Measurements from ENCODE around the gene ARMC3. TPM values are rescaled to one million over a fixed set of nuclear protein-coding genes. Genes with fewer than 3 reads are reported as not detected.

ARMC3 gene
- total RNA-seq, 1 donor from 2014 or later: not detected

- peaks cover 2% of the 10 kb centered on the region for H3K27me3 Mint-ChIP-seq (ENCODE audit: unreplicated experiment)
- no peak overlapping the region for H3K4me3 Mint-ChIP-seq (ENCODE audit: unreplicated experiment)
- DNase-seq: no peak
- no peaks in the 10 kb centered on the region for H3K9me3 Mint-ChIP-seq (ENCODE audit: unreplicated experiment)
- H3K36me3 Mint-ChIP-seq (ENCODE audit: unreplicated experiment): no peaks in the 10 kb centered on the region
- H3K4me1 Mint-ChIP-seq (ENCODE audit: low read depth, unreplicated experiment): no peaks in the 10 kb centered on the region
- no peak overlapping the region for H3K27ac Mint-ChIP-seq (ENCODE audit: unreplicated experiment)
- TF ChIP-seq CTCF (IDR thresholded peaks at IDR 0.05; ENCODE audit: partially characterized antibody, unreplicated experiment): no peak
Observed at GRCh38 chr10:22959292-22959691, 31.4 kb downstream of the ARMC3 start.

DNA sequence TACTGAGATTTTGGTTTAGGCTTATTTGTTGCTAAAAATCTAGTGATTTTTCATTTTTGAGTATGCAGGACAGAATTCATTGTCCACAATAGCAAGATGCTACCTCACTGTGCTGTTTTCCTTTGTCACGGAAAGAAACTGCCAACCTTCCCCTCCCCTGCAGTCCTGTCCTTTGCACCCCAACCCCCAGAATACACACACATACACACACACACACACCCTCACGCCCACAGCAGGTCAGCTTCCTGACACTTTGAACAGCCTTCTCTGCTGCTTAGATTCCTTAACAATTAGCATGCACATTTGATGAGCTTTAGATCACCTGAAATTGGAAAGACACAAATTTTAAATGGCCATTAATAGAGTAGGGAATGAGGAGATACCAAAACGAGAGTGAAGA, 32.1 kb downstream of the ARMC3 start:
- H3K9me3 Mint-ChIP-seq (ENCODE audit: unreplicated experiment): no peaks in the 10 kb centered on the region
- no peak overlapping the region for H3K27ac Mint-ChIP-seq (ENCODE audit: unreplicated experiment)
- H3K4me1 Mint-ChIP-seq (ENCODE audit: low read depth, unreplicated experiment): no peaks in the 10 kb centered on the region
- H3K27me3 Mint-ChIP-seq (ENCODE audit: unreplicated experiment): peaks cover 2% of the 10 kb centered on the region
- TF ChIP-seq CTCF (IDR thresholded peaks at IDR 0.05; ENCODE audit: partially characterized antibody, unreplicated experiment): no peak
- no peak for DNase-seq
- H3K4me3 Mint-ChIP-seq (ENCODE audit: unreplicated experiment): no peak overlapping the region
- H3K36me3 Mint-ChIP-seq (ENCODE audit: unreplicated experiment): no peaks in the 10 kb centered on the region

DNA sequence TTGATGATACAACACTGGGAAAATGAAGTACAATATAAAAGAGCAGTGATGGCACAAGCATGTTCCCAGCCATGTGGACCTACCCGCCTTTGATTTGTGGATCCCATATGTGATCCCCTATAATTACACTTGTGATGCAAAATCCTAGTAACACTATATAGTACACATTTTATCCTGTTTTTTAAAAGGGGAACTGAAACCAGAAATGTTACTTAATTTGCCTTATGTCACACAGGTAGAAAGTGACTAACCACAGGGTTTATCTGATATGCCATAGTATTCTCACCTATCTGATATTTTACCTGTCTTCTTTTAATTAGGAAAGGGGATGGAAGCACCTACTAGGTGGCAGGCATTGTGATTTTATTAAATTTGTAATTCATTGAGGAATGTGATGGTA, 35.0 kb downstream of the ARMC3 start:
- no peak overlapping the region for H3K27ac Mint-ChIP-seq (ENCODE audit: unreplicated experiment)
- H3K9me3 Mint-ChIP-seq (ENCODE audit: unreplicated experiment): no peaks in the 10 kb centered on the region
- no peak for TF ChIP-seq CTCF (IDR thresholded peaks at IDR 0.05; ENCODE audit: partially characterized antibody, unreplicated experiment)
- H3K36me3 Mint-ChIP-seq (ENCODE audit: unreplicated experiment): no peaks in the 10 kb centered on the region
- DNase-seq: no peak
- H3K4me1 Mint-ChIP-seq (ENCODE audit: low read depth, unreplicated experiment): no peaks in the 10 kb centered on the region
- no peak overlapping the region for H3K4me3 Mint-ChIP-seq (ENCODE audit: unreplicated experiment)
- H3K27me3 Mint-ChIP-seq (ENCODE audit: unreplicated experiment): peaks cover 2% of the 10 kb centered on the region

- TF ChIP-seq CTCF (IDR thresholded peaks at IDR 0.05; ENCODE audit: partially characterized antibody, unreplicated experiment): no peak
- no peak for DNase-seq
- no peak overlapping the region for H3K4me3 Mint-ChIP-seq (ENCODE audit: unreplicated experiment)
- H3K4me1 Mint-ChIP-seq (ENCODE audit: low read depth, unreplicated experiment): no peaks in the 10 kb centered on the region
- H3K27ac Mint-ChIP-seq (ENCODE audit: unreplicated experiment): no peak overlapping the region
- no peaks in the 10 kb centered on the region for H3K9me3 Mint-ChIP-seq (ENCODE audit: unreplicated experiment)
- H3K27me3 Mint-ChIP-seq (ENCODE audit: unreplicated experiment): no peaks in the 10 kb centered on the region
- no peaks in the 10 kb centered on the region for H3K36me3 Mint-ChIP-seq (ENCODE audit: unreplicated experiment)
Observed at GRCh38 chr10:22969704-22970103, 41.9 kb downstream of the ARMC3 start.

GRCh38 chr10:22976534-22976933, 48.7 kb downstream of the ARMC3 start:
- Mint-ChIP-seq H3K27ac (ENCODE audit: unreplicated experiment) (no peak overlapping the region), H3K9me3 (ENCODE audit: unreplicated experiment) (no peaks in the 10 kb centered on the region), H3K4me1 (ENCODE audit: low read depth, unreplicated experiment) (no peaks in the 10 kb centered on the region), H3K27me3 (ENCODE audit: unreplicated experiment) (no peaks in the 10 kb centered on the region), H3K36me3 (ENCODE audit: unreplicated experiment) (no peaks in the 10 kb centered on the region), H3K4me3 (ENCODE audit: unreplicated experiment) (no peak overlapping the region)
- TF ChIP-seq CTCF (IDR thresholded peaks at IDR 0.05; ENCODE audit: partially characterized antibody, unreplicated experiment): no peak
- no peak for DNase-seq

All from glutamatergic neuron (in vitro differentiated cells).